ENCODE measurements around the gene PIKFYVE. TPM values are rescaled to one million over a fixed set of nuclear protein-coding genes. Genes with fewer than 3 reads are reported as not detected.

PIKFYVE gene
- total RNA-seq, 1 donor = 57.9 TPM

DNA sequence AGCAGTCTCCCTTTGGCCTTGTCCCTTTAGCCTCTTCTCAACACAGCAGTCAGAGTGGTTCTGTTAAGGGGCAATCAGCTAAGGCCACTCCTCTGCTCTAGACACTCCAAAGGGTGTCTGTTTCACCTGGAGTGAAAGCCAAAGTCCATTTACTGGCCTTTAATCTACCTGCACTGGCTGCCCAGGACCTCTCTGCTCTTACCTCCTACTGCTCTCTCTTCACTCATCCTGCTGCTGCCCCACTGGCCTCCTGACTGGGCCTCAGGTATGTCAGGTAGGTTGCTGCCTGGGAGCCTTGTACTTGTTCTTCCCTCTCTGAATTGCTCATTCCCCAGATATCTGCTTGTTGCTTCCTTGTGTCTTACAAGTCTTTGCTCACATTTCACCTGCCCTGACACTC is 68.2 kb downstream of the PIKFYVE start:
- no peak overlapping the region for H3K27ac ChIP-seq (ENCODE audit: low read depth, low read length)
- H3K27me3 ChIP-seq (ENCODE audit: insufficient read depth, low read length) = no peaks in the 10 kb centered on the region
- H3K36me3 ChIP-seq (ENCODE audit: insufficient read depth, low read length) = peaks cover 42% of the 10 kb centered on the region
- H3K79me2 ChIP-seq (ENCODE audit: insufficient read depth, low read length) = no peaks in the 10 kb centered on the region
- H3K9me3 ChIP-seq (ENCODE audit: low read depth, low read length) = no peaks in the 10 kb centered on the region
- peak; percentile 25 for DNase-seq (ENCODE audit: insufficient read length, low spot score, missing footprints)
- H3K4me2 ChIP-seq (ENCODE audit: insufficient read depth, low read length) = no peak overlapping the region
- no peak overlapping the region for H2AFZ ChIP-seq (ENCODE audit: low read length)
- TF ChIP-seq, protein P1, sequence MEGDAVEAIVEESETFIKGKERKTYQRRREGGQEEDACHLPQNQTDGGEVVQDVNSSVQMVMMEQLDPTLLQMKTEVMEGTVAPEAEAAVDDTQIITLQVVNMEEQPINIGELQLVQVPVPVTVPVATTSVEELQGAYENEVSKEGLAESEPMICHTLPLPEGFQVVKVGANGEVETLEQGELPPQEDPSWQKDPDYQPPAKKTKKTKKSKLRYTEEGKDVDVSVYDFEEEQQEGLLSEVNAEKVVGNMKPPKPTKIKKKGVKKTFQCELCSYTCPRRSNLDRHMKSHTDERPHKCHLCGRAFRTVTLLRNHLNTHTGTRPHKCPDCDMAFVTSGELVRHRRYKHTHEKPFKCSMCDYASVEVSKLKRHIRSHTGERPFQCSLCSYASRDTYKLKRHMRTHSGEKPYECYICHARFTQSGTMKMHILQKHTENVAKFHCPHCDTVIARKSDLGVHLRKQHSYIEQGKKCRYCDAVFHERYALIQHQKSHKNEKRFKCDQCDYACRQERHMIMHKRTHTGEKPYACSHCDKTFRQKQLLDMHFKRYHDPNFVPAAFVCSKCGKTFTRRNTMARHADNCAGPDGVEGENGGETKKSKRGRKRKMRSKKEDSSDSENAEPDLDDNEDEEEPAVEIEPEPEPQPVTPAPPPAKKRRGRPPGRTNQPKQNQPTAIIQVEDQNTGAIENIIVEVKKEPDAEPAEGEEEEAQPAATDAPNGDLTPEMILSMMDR (IDR thresholded peaks at IDR 0.05; ENCODE audit: extremely low read depth, low read depth, low read length) = no peak
- no peak overlapping the region for H3K4me3 ChIP-seq (ENCODE audit: insufficient read depth, low read length)
- no peaks in the 10 kb centered on the region for H3K4me1 ChIP-seq (ENCODE audit: insufficient read depth, low read length)
- H4K20me1 ChIP-seq (ENCODE audit: insufficient read depth, low read length) = no peaks in the 10 kb centered on the region

DNA sequence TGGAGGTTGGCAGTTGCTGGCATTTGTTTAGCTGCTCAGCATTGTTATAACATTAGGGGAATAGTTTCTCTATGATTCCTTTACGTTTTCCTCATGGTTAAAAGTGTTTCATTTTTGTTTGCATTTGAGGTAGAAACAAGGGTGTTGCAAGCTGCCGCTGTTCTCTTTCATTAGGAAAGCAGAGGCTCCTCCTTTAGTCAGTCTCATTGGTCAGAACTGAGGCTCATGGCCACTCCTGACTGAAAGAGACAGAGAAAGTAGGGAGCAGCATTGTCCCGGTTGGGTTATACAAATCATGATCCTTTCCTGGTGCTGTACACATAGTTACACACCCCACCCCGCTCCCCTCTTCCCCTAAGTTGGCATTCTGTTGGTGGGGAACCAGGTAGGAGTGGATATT is 80.7 kb downstream of the PIKFYVE start:
- TF ChIP-seq, protein P1 (IDR thresholded peaks at IDR 0.05; ENCODE audit: extremely low read depth, low read depth, low read length) = no peak

DNA sequence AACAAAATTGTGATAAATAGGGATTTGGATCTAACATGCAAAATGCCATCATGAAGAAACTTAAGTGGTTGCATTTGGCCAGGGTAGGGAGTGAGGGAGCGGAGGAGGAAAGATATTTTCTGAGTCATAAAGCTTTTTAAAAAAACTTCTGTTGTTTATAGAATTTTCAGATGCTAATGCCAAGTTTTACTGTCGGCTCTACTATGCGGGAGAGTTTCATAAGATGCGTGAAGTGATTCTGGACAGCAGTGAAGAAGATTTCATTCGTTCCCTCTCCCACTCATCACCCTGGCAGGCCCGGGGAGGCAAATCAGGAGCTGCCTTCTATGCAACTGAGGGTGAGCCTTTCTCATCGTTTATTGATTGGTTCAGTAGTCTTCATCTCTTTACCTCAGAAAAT is 84.6 kb downstream of the PIKFYVE start:
- Histone ChIP-seq H3K4me2 (ENCODE audit: insufficient read depth, low read length) (no peak overlapping the region), H3K27me3 (ENCODE audit: insufficient read depth, low read length) (no peaks in the 10 kb centered on the region), H3K4me3 (ENCODE audit: insufficient read depth, low read length) (no peak overlapping the region), H3K27ac (ENCODE audit: low read depth, low read length) (no peak overlapping the region), H3K4me1 (ENCODE audit: insufficient read depth, low read length) (no peaks in the 10 kb centered on the region), H3K9me3 (ENCODE audit: low read depth, low read length) (no peaks in the 10 kb centered on the region), H4K20me1 (ENCODE audit: insufficient read depth, low read length) (no peaks in the 10 kb centered on the region), H3K79me2 (ENCODE audit: insufficient read depth, low read length) (no peaks in the 10 kb centered on the region), H3K36me3 (ENCODE audit: insufficient read depth, low read length) (peaks cover 63% of the 10 kb centered on the region), H2AFZ (ENCODE audit: low read length) (no peak overlapping the region)
- peak; percentile 50 for DNase-seq (ENCODE audit: insufficient read length, low spot score, missing footprints)
- TF ChIP-seq, protein P1 (IDR thresholded peaks at IDR 0.05; ENCODE audit: extremely low read depth, low read depth, low read length) = no peak

More for the DNA sequence above, 80.7 kb downstream of the PIKFYVE start:
- H3K4me3 ChIP-seq (ENCODE audit: insufficient read depth, low read length) = no peak overlapping the region
- H3K79me2 ChIP-seq (ENCODE audit: insufficient read depth, low read length) = no peaks in the 10 kb centered on the region
- no peaks in the 10 kb centered on the region for H4K20me1 ChIP-seq (ENCODE audit: insufficient read depth, low read length)
- peak; percentile 42 for DNase-seq (ENCODE audit: insufficient read length, low spot score, missing footprints)
- H3K4me2 ChIP-seq (ENCODE audit: insufficient read depth, low read length) = no peak overlapping the region
- no peak overlapping the region for H2AFZ ChIP-seq (ENCODE audit: low read length)
- no peaks in the 10 kb centered on the region for H3K4me1 ChIP-seq (ENCODE audit: insufficient read depth, low read length)
- H3K27ac ChIP-seq (ENCODE audit: low read depth, low read length) = no peak overlapping the region
- no peaks in the 10 kb centered on the region for H3K9me3 ChIP-seq (ENCODE audit: low read depth, low read length)
- H3K36me3 ChIP-seq (ENCODE audit: insufficient read depth, low read length) = peaks cover 46% of the 10 kb centered on the region
- no peaks in the 10 kb centered on the region for H3K27me3 ChIP-seq (ENCODE audit: insufficient read depth, low read length)

DNA sequence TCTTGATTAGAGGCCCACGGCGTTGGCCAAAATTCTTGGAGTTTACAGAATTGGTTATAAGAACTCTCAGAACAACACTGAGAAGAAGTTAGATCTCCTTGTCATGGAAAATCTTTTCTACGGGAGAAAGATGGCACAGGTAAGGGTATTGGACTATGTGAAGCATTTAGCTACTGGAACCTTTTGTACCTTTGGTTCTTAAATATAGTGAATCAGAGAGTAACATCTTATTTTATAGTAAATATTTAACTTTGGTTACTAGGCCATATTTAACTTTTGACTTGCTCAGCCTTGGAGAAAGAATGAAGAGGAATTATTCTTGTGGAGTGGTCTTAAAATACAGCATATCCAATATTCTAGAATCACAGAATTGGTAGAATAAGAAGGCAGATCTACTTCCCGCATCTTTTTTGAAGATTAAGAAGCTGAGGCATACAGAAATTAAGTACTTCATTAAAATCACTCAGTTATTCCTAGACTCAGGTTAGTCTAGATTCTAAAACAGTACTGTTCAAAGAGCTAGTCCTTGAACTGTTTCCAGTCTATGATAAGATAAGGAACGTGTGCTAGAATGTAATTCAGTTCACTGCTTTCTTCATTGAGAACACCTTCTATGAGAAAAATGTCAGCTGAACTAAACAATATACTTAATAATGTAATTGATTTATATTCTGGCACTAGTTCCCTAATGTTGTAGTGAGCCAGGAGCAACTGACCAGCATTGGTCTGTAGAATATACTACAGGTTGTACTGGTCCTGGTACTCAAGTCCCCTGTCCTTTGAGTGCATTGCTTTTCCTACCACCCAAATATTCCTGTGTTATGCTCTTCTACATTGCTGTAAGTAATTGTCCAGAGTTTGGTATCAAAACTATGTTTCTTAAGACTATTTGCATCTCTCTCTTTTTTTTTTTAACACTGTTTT is 86.9 kb downstream of the PIKFYVE start:
- H4K20me1 ChIP-seq (ENCODE audit: insufficient read depth, low read length) = no peaks in the 10 kb centered on the region
- no peak overlapping the region for H3K4me2 ChIP-seq (ENCODE audit: insufficient read depth, low read length)
- no peak overlapping the region for H3K4me3 ChIP-seq (ENCODE audit: insufficient read depth, low read length)
- peaks cover 43% of the 10 kb centered on the region for H3K36me3 ChIP-seq (ENCODE audit: insufficient read depth, low read length)
- H3K4me1 ChIP-seq (ENCODE audit: insufficient read depth, low read length) = no peaks in the 10 kb centered on the region
- H3K9me3 ChIP-seq (ENCODE audit: low read depth, low read length) = no peaks in the 10 kb centered on the region
- no peaks in the 10 kb centered on the region for H3K79me2 ChIP-seq (ENCODE audit: insufficient read depth, low read length)
- DNase-seq (ENCODE audit: insufficient read length, low spot score, missing footprints) = no peak
- no peaks in the 10 kb centered on the region for H3K27me3 ChIP-seq (ENCODE audit: insufficient read depth, low read length)
- no peak overlapping the region for H3K27ac ChIP-seq (ENCODE audit: low read depth, low read length)
- H2AFZ ChIP-seq (ENCODE audit: low read length) = no peak overlapping the region
- TF ChIP-seq, protein P1 (IDR thresholded peaks at IDR 0.05; ENCODE audit: extremely low read depth, low read depth, low read length) = no peak
